OCI-LY1 (cell line): ENCODE results near the gene SOBP.

Source experiments
- EZH2 ChIP-seq: fragments of 200-600 bp; sonication (generic), shearing (Covaris generic); IDR thresholded peaks from 2 replicates; pipeline ENCODE4 v1.8.0; 2017; ENCODE audit warnings: borderline replicate concordance, mixed run types, mild to moderate bottlenecking, antibody characterized with exemption, low read length, moderate library complexity, mixed read lengths
- TF ChIP-seq, protein P1 (sequence below): fragments of 200-600 bp; sonication (generic), shearing (Covaris generic); IDR thresholded peaks from 2 replicates; pipeline ENCODE4 v1.5.1; 2017; ENCODE audit warnings: mild to moderate bottlenecking, antibody characterized with exemption, low read length, moderate library complexity, mixed read lengths

DNA sequence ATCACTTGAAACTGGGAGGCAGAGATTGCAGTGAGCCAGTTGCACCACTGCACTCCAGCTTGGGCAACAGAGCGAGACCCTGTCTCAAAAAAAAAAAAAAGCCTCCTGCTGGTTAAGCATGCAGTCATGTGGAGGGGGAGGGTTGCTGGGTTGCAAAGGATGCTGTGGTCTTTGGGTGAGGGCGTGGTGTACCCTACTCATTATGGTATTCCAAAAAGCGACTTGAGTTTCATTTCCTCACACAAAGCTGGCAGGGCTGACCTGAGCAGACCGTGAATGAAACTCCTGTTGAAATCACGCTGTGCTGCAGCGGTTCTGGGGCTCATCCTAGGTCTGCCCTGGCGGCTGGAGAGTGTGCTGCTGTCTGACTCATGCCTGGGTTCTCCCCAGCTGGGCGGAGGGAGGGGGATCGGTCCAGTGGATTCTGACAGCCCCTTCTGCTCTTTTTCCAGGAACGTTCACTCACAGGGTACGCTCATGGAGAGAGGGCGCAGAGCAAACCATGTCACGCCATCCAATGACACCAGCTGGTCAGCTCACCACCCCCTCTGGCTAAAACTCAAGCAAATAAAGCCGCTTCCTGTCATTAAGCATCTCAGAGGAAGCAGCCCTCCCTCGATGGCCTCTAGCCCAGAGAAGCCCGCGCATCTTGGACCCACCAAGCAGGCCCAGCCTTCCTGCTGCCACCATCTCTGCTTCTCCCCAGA, 168.0 kb downstream of the SOBP start:
- TF ChIP-seq, protein P1, sequence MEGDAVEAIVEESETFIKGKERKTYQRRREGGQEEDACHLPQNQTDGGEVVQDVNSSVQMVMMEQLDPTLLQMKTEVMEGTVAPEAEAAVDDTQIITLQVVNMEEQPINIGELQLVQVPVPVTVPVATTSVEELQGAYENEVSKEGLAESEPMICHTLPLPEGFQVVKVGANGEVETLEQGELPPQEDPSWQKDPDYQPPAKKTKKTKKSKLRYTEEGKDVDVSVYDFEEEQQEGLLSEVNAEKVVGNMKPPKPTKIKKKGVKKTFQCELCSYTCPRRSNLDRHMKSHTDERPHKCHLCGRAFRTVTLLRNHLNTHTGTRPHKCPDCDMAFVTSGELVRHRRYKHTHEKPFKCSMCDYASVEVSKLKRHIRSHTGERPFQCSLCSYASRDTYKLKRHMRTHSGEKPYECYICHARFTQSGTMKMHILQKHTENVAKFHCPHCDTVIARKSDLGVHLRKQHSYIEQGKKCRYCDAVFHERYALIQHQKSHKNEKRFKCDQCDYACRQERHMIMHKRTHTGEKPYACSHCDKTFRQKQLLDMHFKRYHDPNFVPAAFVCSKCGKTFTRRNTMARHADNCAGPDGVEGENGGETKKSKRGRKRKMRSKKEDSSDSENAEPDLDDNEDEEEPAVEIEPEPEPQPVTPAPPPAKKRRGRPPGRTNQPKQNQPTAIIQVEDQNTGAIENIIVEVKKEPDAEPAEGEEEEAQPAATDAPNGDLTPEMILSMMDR, result peak; percentile 24; the same call in 1 of the 2 replicates
- TF ChIP-seq EZH2, result no peak
